GM12865 (cell line): Measurements from ENCODE around the gene GPSM1.

Source experiments
- DNase-seq: peaks from one replicate; pipeline ENCODE4 v3.0.0; 2010; ENCODE audit warnings: low read depth
- H3K4me3 ChIP-seq: 2 replicates; pipeline ENCODE4 v1.5.1; 2011; ENCODE audit warnings: mild to moderate bottlenecking, low read depth, low read length, control low read depth
- CTCF ChIP-seq: IDR thresholded peaks from 2 replicates; pipeline ENCODE4 v1.5.1; 2011; ENCODE audit warnings: low read length, control low read depth, low read depth, inconsistent platforms; ENCODE audit not compliant: insufficient read depth; ENCODE audit errors: missing control alignments

GPSM1 gene

GRCh38 chr9:136327304-136327974 is at the start of gene GPSM1:
TSS of gene GPSM1 (plus strand) at chr9:136327539. CDS start at chr9:136327696, 157 bp downstream.
- H3K4me3 ChIP-seq = no peak within 1 kb of the TSS
- no peak for DNase-seq
- TF ChIP-seq CTCF = no peak

- DNase-seq = no peak
- no peak overlapping the region for H3K4me3 ChIP-seq
- no peak for TF ChIP-seq CTCF
Observed at GRCh38 chr9:136277746-136278145, 49.6 kb upstream of the GPSM1 start.

- DNase-seq = no peak
- no peak for TF ChIP-seq CTCF
- no peak overlapping the region for H3K4me3 ChIP-seq
Observed at GRCh38 chr9:136278221-136278620, 49.1 kb upstream of the GPSM1 start.

- no peak overlapping the region for H3K4me3 ChIP-seq
- DNase-seq = no peak
- no peak for TF ChIP-seq CTCF
Observed at GRCh38 chr9:136278894-136279293, 48.4 kb upstream of the GPSM1 start.

- no peak for TF ChIP-seq CTCF
- DNase-seq = no peak
- no peak overlapping the region for H3K4me3 ChIP-seq
Observed at GRCh38 chr9:136279471-136279870, 47.9 kb upstream of the GPSM1 start.

- no peak for DNase-seq
- H3K4me3 ChIP-seq = no peak overlapping the region
- no peak for TF ChIP-seq CTCF
Observed at GRCh38 chr9:136280535-136281315, 46.6 kb upstream of the GPSM1 start.
